Endothelial cell of umbilical vein (primary cell): ENCODE results near the gene GATA6.

Source experiments
- CTCF ChIP-seq, 2 donors: IDR thresholded peaks; 1 replicate in 1 of 2; 2 replicates in 1 of 2; pipeline ENCODE4 v1.5.1; 2011; ENCODE audit warnings: low read length in 2 of 2, mild to moderate bottlenecking in 2 of 2, moderate library complexity in 2 of 2, control low read depth in 1 of 2, inconsistent platforms in 1 of 2, low read depth in 1 of 2; ENCODE audit not compliant: insufficient read depth in 1 of 2; ENCODE audit errors: extremely low read depth in 1 of 2
- EZH2 ChIP-seq: IDR thresholded peaks from 2 replicates; pipeline ENCODE4 v1.6.1; 2012; ENCODE audit warnings: borderline replicate concordance, low read depth, mild to moderate bottlenecking, moderate library complexity, low read length, inconsistent platforms; ENCODE audit not compliant: severe bottlenecking
- FOS ChIP-seq: IDR thresholded peaks from 2 replicates; pipeline ENCODE4 v1.6.1; 2011; ENCODE audit warnings: mild to moderate bottlenecking, low read length, moderate library complexity, borderline replicate concordance; ENCODE audit not compliant: insufficient read depth
- JUN ChIP-seq: IDR thresholded peaks from 2 replicates; pipeline ENCODE4 v1.6.1; 2011; ENCODE audit warnings: borderline replicate concordance, low read depth; ENCODE audit not compliant: insufficient read length, insufficient read depth
- MAX ChIP-seq: IDR thresholded peaks from 2 replicates; pipeline ENCODE4 v1.6.1; 2011; ENCODE audit not compliant: insufficient read depth, insufficient read length
- MYC ChIP-seq: IDR thresholded peaks from one replicate; pipeline ENCODE4 v1.6.1; 2011; ENCODE audit warnings: mild to moderate bottlenecking, low read depth, low read length
- POLR2A ChIP-seq: IDR thresholded peaks from 2 replicates; pipeline ENCODE4 v1.6.1; 2012; ENCODE audit warnings: low read depth, mild to moderate bottlenecking, control low read depth, low read length

- TF ChIP-seq EZH2 (no peak), CTCF (IDR thresholded peaks at IDR 0.05; ENCODE audit: extremely low read depth in 1 of 2, insufficient read depth in 1 of 2, low read depth in 1 of 2, low read length in 2 of 2) (no peak), POLR2A (no peak), MYC (no peak), FOS (no peak), MAX (no peak), JUN (no peak)
Measured at GRCh38 chr18:22195052-22195451, 25.7 kb downstream of the GATA6 start.
